ENCODE results near the gene SBNO2.
A peak's percentile ranks its signal among the peaks of the same experiment; 100 is the strongest.

The SBNO2 gene

GRCh38 chr19:1173845-1174809 lies at the start of gene SBNO2:
SBNO2 (minus strand) TSS chr19:1174268; CDS start chr19:1154276, 19,992 bp downstream.
- peak within 1 kb of the TSS; percentile 88 for H3K4me3 ChIP-seq (ENCODE audit: low read length)
- no peaks in the 10 kb centered on the region for H3K9me3 ChIP-seq (ENCODE audit: control insufficient read depth, low read depth, low read length)
- no peak within 1 kb of the TSS for H3K27ac ChIP-seq (ENCODE audit: low read length)
- no peaks in the 10 kb centered on the region for H3K36me3 ChIP-seq (ENCODE audit: control insufficient read depth, low read depth, low read length)
- H3K4me1 ChIP-seq (ENCODE audit: control insufficient read depth, low read depth, low read length), result no peaks in the 10 kb centered on the region
- no peaks in the 10 kb centered on the region for H3K27me3 ChIP-seq (ENCODE audit: control insufficient read depth, insufficient read depth, low read length)
- peak within 1 kb of the TSS; percentile 55 for H3K9ac ChIP-seq (ENCODE audit: low read length)

- H3K36me3 ChIP-seq (ENCODE audit: control insufficient read depth, low read depth, low read length), result no peaks in the 10 kb centered on the region
- H3K4me3 ChIP-seq (ENCODE audit: low read length), result no peak overlapping the region
- H3K4me1 ChIP-seq (ENCODE audit: control insufficient read depth, low read depth, low read length), result no peaks in the 10 kb centered on the region
- H3K27me3 ChIP-seq (ENCODE audit: control insufficient read depth, insufficient read depth, low read length), result no peaks in the 10 kb centered on the region
- no peak overlapping the region for H3K27ac ChIP-seq (ENCODE audit: low read length)
- no peaks in the 10 kb centered on the region for H3K9me3 ChIP-seq (ENCODE audit: control insufficient read depth, low read depth, low read length)
- no peak overlapping the region for H3K9ac ChIP-seq (ENCODE audit: low read length)
These were observed 49.2 kb upstream of the SBNO2 start for GRCh38 chr19:1223018-1223855.

GRCh38 chr19:1222394-1222793 lies 48.3 kb upstream of the SBNO2 start:
- H3K9me3 ChIP-seq (ENCODE audit: control insufficient read depth, low read depth, low read length), result no peaks in the 10 kb centered on the region
- H3K4me3 ChIP-seq (ENCODE audit: low read length), result no peak overlapping the region
- no peaks in the 10 kb centered on the region for H3K36me3 ChIP-seq (ENCODE audit: control insufficient read depth, low read depth, low read length)
- no peaks in the 10 kb centered on the region for H3K4me1 ChIP-seq (ENCODE audit: control insufficient read depth, low read depth, low read length)
- H3K9ac ChIP-seq (ENCODE audit: low read length), result no peak overlapping the region
- H3K27me3 ChIP-seq (ENCODE audit: control insufficient read depth, insufficient read depth, low read length), result no peaks in the 10 kb centered on the region
- no peak overlapping the region for H3K27ac ChIP-seq (ENCODE audit: low read length)

GRCh38 chr19:1221904-1222255 lies 47.8 kb upstream of the SBNO2 start:
- no peak overlapping the region for H3K27ac ChIP-seq (ENCODE audit: low read length)
- H3K4me1 ChIP-seq (ENCODE audit: control insufficient read depth, low read depth, low read length), result no peaks in the 10 kb centered on the region
- no peak overlapping the region for H3K9ac ChIP-seq (ENCODE audit: low read length)
- H3K9me3 ChIP-seq (ENCODE audit: control insufficient read depth, low read depth, low read length), result no peaks in the 10 kb centered on the region
- no peak overlapping the region for H3K4me3 ChIP-seq (ENCODE audit: low read length)
- no peaks in the 10 kb centered on the region for H3K27me3 ChIP-seq (ENCODE audit: control insufficient read depth, insufficient read depth, low read length)
- no peaks in the 10 kb centered on the region for H3K36me3 ChIP-seq (ENCODE audit: control insufficient read depth, low read depth, low read length)

- H3K9ac ChIP-seq (ENCODE audit: low read length), result no peak overlapping the region
- H3K27me3 ChIP-seq (ENCODE audit: control insufficient read depth, insufficient read depth, low read length), result no peaks in the 10 kb centered on the region
- no peak overlapping the region for H3K4me3 ChIP-seq (ENCODE audit: low read length)
- H3K36me3 ChIP-seq (ENCODE audit: control insufficient read depth, low read depth, low read length), result no peaks in the 10 kb centered on the region
- no peaks in the 10 kb centered on the region for H3K4me1 ChIP-seq (ENCODE audit: control insufficient read depth, low read depth, low read length)
- H3K9me3 ChIP-seq (ENCODE audit: control insufficient read depth, low read depth, low read length), result no peaks in the 10 kb centered on the region
- H3K27ac ChIP-seq (ENCODE audit: low read length), result no peak overlapping the region
These were observed 47.2 kb upstream of the SBNO2 start for GRCh38 chr19:1220976-1221903.

GRCh38 chr19:1220477-1220930 lies 46.4 kb upstream of the SBNO2 start:
- Histone ChIP-seq H3K9ac (ENCODE audit: low read length) (no peak overlapping the region), H3K4me3 (ENCODE audit: low read length) (no peak overlapping the region), H3K9me3 (ENCODE audit: control insufficient read depth, low read depth, low read length) (no peaks in the 10 kb centered on the region), H3K27ac (ENCODE audit: low read length) (no peak overlapping the region), H3K36me3 (ENCODE audit: control insufficient read depth, low read depth, low read length) (no peaks in the 10 kb centered on the region), H3K4me1 (ENCODE audit: control insufficient read depth, low read depth, low read length) (no peaks in the 10 kb centered on the region), H3K27me3 (ENCODE audit: control insufficient read depth, insufficient read depth, low read length) (no peaks in the 10 kb centered on the region)

- no peak overlapping the region for H3K4me3 ChIP-seq (ENCODE audit: low read length)
- no peaks in the 10 kb centered on the region for H3K27me3 ChIP-seq (ENCODE audit: control insufficient read depth, insufficient read depth, low read length)
- H3K4me1 ChIP-seq (ENCODE audit: control insufficient read depth, low read depth, low read length), result no peaks in the 10 kb centered on the region
- H3K27ac ChIP-seq (ENCODE audit: low read length), result no peak overlapping the region
- no peaks in the 10 kb centered on the region for H3K36me3 ChIP-seq (ENCODE audit: control insufficient read depth, low read depth, low read length)
- no peaks in the 10 kb centered on the region for H3K9me3 ChIP-seq (ENCODE audit: control insufficient read depth, low read depth, low read length)
- H3K9ac ChIP-seq (ENCODE audit: low read length), result no peak overlapping the region
These were observed 45.9 kb upstream of the SBNO2 start for GRCh38 chr19:1219786-1220476.

- Histone ChIP-seq H3K4me3 (ENCODE audit: low read length) (no peak overlapping the region), H3K27me3 (ENCODE audit: control insufficient read depth, insufficient read depth, low read length) (no peaks in the 10 kb centered on the region), H3K27ac (ENCODE audit: low read length) (no peak overlapping the region), H3K9me3 (ENCODE audit: control insufficient read depth, low read depth, low read length) (no peaks in the 10 kb centered on the region), H3K4me1 (ENCODE audit: control insufficient read depth, low read depth, low read length) (no peaks in the 10 kb centered on the region), H3K9ac (ENCODE audit: low read length) (no peak overlapping the region), H3K36me3 (ENCODE audit: control insufficient read depth, low read depth, low read length) (no peaks in the 10 kb centered on the region)
These were observed 44.9 kb upstream of the SBNO2 start for GRCh38 chr19:1218751-1219567.

- Histone ChIP-seq H3K9me3 (ENCODE audit: control insufficient read depth, low read depth, low read length) (no peaks in the 10 kb centered on the region), H3K27ac (ENCODE audit: low read length) (no peak overlapping the region), H3K9ac (ENCODE audit: low read length) (no peak overlapping the region), H3K27me3 (ENCODE audit: control insufficient read depth, insufficient read depth, low read length) (no peaks in the 10 kb centered on the region), H3K4me3 (ENCODE audit: low read length) (no peak overlapping the region), H3K36me3 (ENCODE audit: control insufficient read depth, low read depth, low read length) (no peaks in the 10 kb centered on the region), H3K4me1 (ENCODE audit: control insufficient read depth, low read depth, low read length) (no peaks in the 10 kb centered on the region)
These were observed 43.3 kb upstream of the SBNO2 start for GRCh38 chr19:1217366-1217765.

- Histone ChIP-seq H3K4me1 (ENCODE audit: control insufficient read depth, low read depth, low read length) (no peaks in the 10 kb centered on the region), H3K9me3 (ENCODE audit: control insufficient read depth, low read depth, low read length) (no peaks in the 10 kb centered on the region), H3K27ac (ENCODE audit: low read length) (no peak overlapping the region), H3K9ac (ENCODE audit: low read length) (no peak overlapping the region), H3K4me3 (ENCODE audit: low read length) (no peak overlapping the region), H3K27me3 (ENCODE audit: control insufficient read depth, insufficient read depth, low read length) (no peaks in the 10 kb centered on the region), H3K36me3 (ENCODE audit: control insufficient read depth, low read depth, low read length) (no peaks in the 10 kb centered on the region)
These were observed 42.7 kb upstream of the SBNO2 start for GRCh38 chr19:1216756-1217155.
